ENCODE measurements around the gene IRF9.

Gene IRF9

DNA sequence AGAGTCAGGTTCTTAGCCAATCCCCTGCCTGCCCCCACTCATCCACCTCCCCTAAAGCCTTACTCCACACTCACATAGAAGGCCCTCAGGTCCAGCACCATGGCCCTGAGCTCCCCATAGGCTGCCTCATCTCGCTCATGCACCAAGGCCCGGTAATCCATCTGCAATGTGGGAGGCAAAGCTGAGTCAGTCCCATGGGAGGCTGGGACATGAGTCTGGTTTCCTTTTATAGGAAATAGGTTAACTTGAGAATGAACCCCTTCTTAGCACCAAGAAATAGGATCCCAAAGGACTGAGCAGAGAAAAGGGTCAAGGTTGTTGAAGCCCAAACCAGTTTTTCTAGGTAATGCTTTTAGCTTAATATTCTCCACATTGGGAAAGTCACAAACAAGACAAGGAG, 17.6 kb upstream of the IRF9 start:
- no peak overlapping the region for H3K4me3 ChIP-seq (ENCODE audit: low read depth, low read length)
- TF ChIP-seq, protein P1, sequence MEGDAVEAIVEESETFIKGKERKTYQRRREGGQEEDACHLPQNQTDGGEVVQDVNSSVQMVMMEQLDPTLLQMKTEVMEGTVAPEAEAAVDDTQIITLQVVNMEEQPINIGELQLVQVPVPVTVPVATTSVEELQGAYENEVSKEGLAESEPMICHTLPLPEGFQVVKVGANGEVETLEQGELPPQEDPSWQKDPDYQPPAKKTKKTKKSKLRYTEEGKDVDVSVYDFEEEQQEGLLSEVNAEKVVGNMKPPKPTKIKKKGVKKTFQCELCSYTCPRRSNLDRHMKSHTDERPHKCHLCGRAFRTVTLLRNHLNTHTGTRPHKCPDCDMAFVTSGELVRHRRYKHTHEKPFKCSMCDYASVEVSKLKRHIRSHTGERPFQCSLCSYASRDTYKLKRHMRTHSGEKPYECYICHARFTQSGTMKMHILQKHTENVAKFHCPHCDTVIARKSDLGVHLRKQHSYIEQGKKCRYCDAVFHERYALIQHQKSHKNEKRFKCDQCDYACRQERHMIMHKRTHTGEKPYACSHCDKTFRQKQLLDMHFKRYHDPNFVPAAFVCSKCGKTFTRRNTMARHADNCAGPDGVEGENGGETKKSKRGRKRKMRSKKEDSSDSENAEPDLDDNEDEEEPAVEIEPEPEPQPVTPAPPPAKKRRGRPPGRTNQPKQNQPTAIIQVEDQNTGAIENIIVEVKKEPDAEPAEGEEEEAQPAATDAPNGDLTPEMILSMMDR (IDR thresholded peaks at IDR 0.05; ENCODE audit: low read depth, low read length, missing control alignments), result no peak
- DNase-seq (ENCODE audit: low read depth), result no peak

GRCh38 chr14:24144451-24144850, 16.6 kb upstream of the IRF9 start:
- H3K4me3 ChIP-seq (ENCODE audit: low read depth, low read length), result no peak overlapping the region
- DNase-seq (ENCODE audit: low read depth), result no peak
- TF ChIP-seq, protein P1 (IDR thresholded peaks at IDR 0.05; ENCODE audit: low read depth, low read length, missing control alignments), result no peak

DNA sequence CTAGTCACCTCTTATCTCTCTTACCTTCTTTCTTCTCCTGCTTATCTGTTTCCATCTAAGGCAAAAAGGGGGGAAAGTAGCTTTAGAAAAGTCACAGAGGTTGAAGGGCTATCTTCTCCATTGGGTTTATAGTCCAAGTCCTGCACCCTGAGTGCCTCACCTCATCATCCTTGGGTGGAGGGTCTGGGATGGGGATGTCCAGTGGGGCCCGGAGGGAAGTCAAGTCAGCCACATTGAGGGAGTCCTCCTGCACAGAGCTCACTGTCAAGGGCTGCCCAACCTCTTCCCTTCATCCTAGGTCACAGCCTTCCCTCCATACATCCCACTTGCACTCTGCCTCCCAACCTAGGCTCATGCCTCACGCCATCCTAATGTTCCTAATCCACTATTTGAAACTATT, 15.8 kb upstream of the IRF9 start:
- peak overlapping the region; percentile 84 for H3K4me3 ChIP-seq (ENCODE audit: low read depth, low read length)
- no peak for DNase-seq (ENCODE audit: low read depth)
- TF ChIP-seq, protein P1 (IDR thresholded peaks at IDR 0.05; ENCODE audit: low read depth, low read length, missing control alignments), result no peak

DNA sequence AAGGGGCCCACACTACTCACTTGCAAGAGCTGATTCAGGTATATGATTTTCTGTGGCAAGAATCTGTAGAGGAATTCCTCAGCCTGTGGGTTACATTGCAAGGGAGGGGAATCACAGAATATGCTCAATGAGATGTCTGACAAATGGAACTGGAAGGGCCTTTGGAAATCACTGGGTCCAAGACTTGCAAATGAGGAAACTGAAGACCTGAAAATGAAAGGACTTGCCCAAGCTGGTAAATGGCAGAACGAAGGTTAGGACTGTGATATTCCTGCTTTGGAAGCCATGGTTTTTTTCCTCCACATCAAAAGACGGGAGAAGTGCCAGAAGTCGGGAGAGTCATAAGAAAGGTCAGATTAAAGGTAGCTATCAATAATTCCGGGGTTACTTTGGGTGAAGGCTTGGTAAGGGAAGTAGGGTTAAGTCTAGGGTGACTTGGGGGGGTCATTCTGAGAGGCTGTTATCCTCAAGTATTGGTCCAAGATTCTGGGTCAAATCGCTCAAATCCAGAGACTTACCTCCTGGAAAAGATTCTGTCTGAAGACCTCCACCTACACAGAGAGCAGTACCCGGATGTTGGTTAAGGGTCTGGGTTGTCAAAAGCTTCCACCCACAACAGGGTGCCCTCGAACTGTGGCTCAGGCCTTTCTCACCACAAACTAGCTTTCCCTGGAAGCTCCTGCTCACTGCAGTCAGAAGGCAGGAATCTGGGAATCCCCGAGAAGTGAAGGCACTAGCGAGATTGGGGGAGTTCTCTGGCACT, 15.2 kb upstream of the IRF9 start:
- no peak for DNase-seq (ENCODE audit: low read depth)
- TF ChIP-seq, protein P1 (IDR thresholded peaks at IDR 0.05; ENCODE audit: low read depth, low read length, missing control alignments), result no peak

GRCh38 chr14:24146453-24146977, 14.6 kb upstream of the IRF9 start, which contains the start of gene PSME2:
Gene PSME2, minus strand, starts transcription at chr14:24146610. Its CDS starts 29 bp downstream, at chr14:24146581.
- H3K4me3 ChIP-seq (ENCODE audit: low read depth, low read length), result peak within 1 kb of the TSS; percentile 84
- TF ChIP-seq, protein P1 (IDR thresholded peaks at IDR 0.05; ENCODE audit: low read depth, low read length, missing control alignments), result no peak
- peak; percentile 92 for DNase-seq (ENCODE audit: low read depth)

More for the DNA sequence above, 15.2 kb upstream of the IRF9 start:
- H3K4me3 ChIP-seq (ENCODE audit: low read depth, low read length), result peak overlapping the region; percentile 84

GRCh38 chr14:24146978-24147760, 13.9 kb upstream of the IRF9 start, which contains the start of gene RNF31:
Gene RNF31, plus strand, starts transcription at chr14:24147498. Its CDS starts 201 bp downstream, at chr14:24147699.
- TF ChIP-seq, protein P1 (IDR thresholded peaks at IDR 0.05; ENCODE audit: low read depth, low read length, missing control alignments), result no peak
- H3K4me3 ChIP-seq (ENCODE audit: low read depth, low read length), result peak within 1 kb of the TSS; percentile 84
- DNase-seq (ENCODE audit: low read depth), result peak; percentile 96

Measured in GM12864 (cell line).